ENCODE measurements around the gene CD109. TPM values are rescaled to one million over a fixed set of nuclear protein-coding genes. Genes with fewer than 3 reads are reported as not detected.
A peak's percentile ranks its signal among the peaks of the same experiment; 100 is the strongest.

CD109 gene
- total and polyA plus RNA-seq, 2 experiments from 2014 or later = 3.0 to 8.2 TPM

GRCh38 chr6:73656531-73657145 lies 39.4 kb upstream of the CD109 start:
- H2AFZ ChIP-seq = no peak overlapping the region
- peaks cover 10% of the 10 kb centered on the region for H3K79me2 ChIP-seq
- no peaks in the 10 kb centered on the region for H3K36me3 ChIP-seq (replicated peaks; ENCODE audit: insufficient read depth, low read depth)
- TF ChIP-seq CTCF (IDR thresholded peaks at IDR 0.05; ENCODE audit: poor library complexity) = no peak
- TF ChIP-seq EZH2 (IDR thresholded peaks at IDR 0.05; ENCODE audit: borderline replicate concordance) = no peak
- no peak for TF ChIP-seq EZH2phosphoT487 (IDR thresholded peaks at IDR 0.05; ENCODE audit: low read depth, severe bottlenecking, unreplicated experiment)
- H3K27me3 ChIP-seq = no peaks in the 10 kb centered on the region
- no peak overlapping the region for H3K4me2 ChIP-seq
- H3K4me3 ChIP-seq = no peak overlapping the region
- no peak for DNase-seq (ENCODE audit: low spot score)
- H4K20me1 ChIP-seq (ENCODE audit: insufficient read depth, poor library complexity, severe bottlenecking) = no peaks in the 10 kb centered on the region
- H3K4me1 ChIP-seq (ENCODE audit: insufficient read depth) = peaks cover 7% of the 10 kb centered on the region
- no peaks in the 10 kb centered on the region for H3K9me3 ChIP-seq (ENCODE audit: low read depth)
- 78% methylated on average over 2 of the region's 2 CpGs for WGBS (ENCODE audit: low lambda C conversion rate, missing lambda C conversion rate)
- no peak overlapping the region for H3K27ac ChIP-seq
- H3K9me2 ChIP-seq (replicated peaks; ENCODE audit: insufficient read depth) = no peaks in the 10 kb centered on the region

- peaks cover 7% of the 10 kb centered on the region for H3K4me1 ChIP-seq (ENCODE audit: insufficient read depth)
- no peaks in the 10 kb centered on the region for H3K9me3 ChIP-seq (ENCODE audit: low read depth)
- no peaks in the 10 kb centered on the region for H4K20me1 ChIP-seq (ENCODE audit: insufficient read depth, poor library complexity, severe bottlenecking)
- H3K4me2 ChIP-seq = no peak overlapping the region
- no peaks in the 10 kb centered on the region for H3K27me3 ChIP-seq
- H2AFZ ChIP-seq = no peak overlapping the region
- no peak overlapping the region for H3K27ac ChIP-seq
- no peaks in the 10 kb centered on the region for H3K9me2 ChIP-seq (replicated peaks; ENCODE audit: insufficient read depth)
- 86% methylated on average over 3 of the region's 3 CpGs for WGBS (ENCODE audit: low lambda C conversion rate, missing lambda C conversion rate)
- H3K79me2 ChIP-seq = peaks cover 5% of the 10 kb centered on the region
- no peak for DNase-seq (ENCODE audit: low spot score)
- no peak for TF ChIP-seq CTCF (IDR thresholded peaks at IDR 0.05; ENCODE audit: poor library complexity)
- TF ChIP-seq EZH2phosphoT487 (IDR thresholded peaks at IDR 0.05; ENCODE audit: low read depth, severe bottlenecking, unreplicated experiment) = no peak
- TF ChIP-seq EZH2 (IDR thresholded peaks at IDR 0.05; ENCODE audit: borderline replicate concordance) = no peak
- H3K36me3 ChIP-seq (replicated peaks; ENCODE audit: insufficient read depth, low read depth) = no peaks in the 10 kb centered on the region
- no peak overlapping the region for H3K4me3 ChIP-seq
These were observed 38.8 kb upstream of the CD109 start for GRCh38 chr6:73657201-73657600.

DNA sequence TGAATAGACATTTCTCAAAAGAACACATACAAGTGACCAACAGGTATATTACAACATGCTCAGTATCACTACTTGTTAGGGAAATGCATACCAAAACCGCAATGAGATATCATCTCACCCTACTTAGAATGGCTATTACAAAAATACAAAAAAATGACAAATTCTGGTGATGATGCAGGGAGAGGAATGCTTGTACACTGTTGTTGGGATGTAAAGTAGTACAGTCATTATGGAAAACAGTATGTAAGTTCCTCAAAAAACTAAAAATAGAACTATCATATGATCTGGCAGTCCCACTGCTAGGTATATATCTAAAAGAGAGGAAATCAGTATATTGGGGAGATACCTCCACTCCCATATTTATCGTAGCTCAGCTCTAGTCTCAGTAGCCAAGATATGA lies 31.3 kb upstream of the CD109 start:
- Histone ChIP-seq H3K4me3 (no peak overlapping the region), H2AFZ (no peak overlapping the region), H3K4me2 (no peak overlapping the region), H3K27me3 (no peaks in the 10 kb centered on the region), H3K79me2 (no peaks in the 10 kb centered on the region), H3K9me3 (ENCODE audit: low read depth) (no peaks in the 10 kb centered on the region), H3K9me2 (replicated peaks; ENCODE audit: insufficient read depth) (no peaks in the 10 kb centered on the region), H4K20me1 (ENCODE audit: insufficient read depth, poor library complexity, severe bottlenecking) (no peaks in the 10 kb centered on the region), H3K27ac (peak overlapping the region; percentile 75), H3K36me3 (replicated peaks; ENCODE audit: insufficient read depth, low read depth) (no peaks in the 10 kb centered on the region), H3K4me1 (ENCODE audit: insufficient read depth) (peaks cover 4% of the 10 kb centered on the region)
- 84% methylated on average over 2 of the region's 2 CpGs for WGBS (ENCODE audit: low lambda C conversion rate, missing lambda C conversion rate)
- DNase-seq (ENCODE audit: low spot score) = no peak
- no peak for TF ChIP-seq EZH2phosphoT487 (IDR thresholded peaks at IDR 0.05; ENCODE audit: low read depth, severe bottlenecking, unreplicated experiment)
- no peak for TF ChIP-seq EZH2 (IDR thresholded peaks at IDR 0.05; ENCODE audit: borderline replicate concordance)
- TF ChIP-seq CTCF (IDR thresholded peaks at IDR 0.05; ENCODE audit: poor library complexity) = no peak

Measured in hepatocyte (in vitro differentiated cells).